ENCODE measurements around the gene MRPL9. TPM values are rescaled to one million over a fixed set of nuclear protein-coding genes. Genes with fewer than 3 reads are reported as not detected.

Gene MRPL9
- total RNA-seq, 1 experiment from 2014 or later, result 158 TPM

DNA sequence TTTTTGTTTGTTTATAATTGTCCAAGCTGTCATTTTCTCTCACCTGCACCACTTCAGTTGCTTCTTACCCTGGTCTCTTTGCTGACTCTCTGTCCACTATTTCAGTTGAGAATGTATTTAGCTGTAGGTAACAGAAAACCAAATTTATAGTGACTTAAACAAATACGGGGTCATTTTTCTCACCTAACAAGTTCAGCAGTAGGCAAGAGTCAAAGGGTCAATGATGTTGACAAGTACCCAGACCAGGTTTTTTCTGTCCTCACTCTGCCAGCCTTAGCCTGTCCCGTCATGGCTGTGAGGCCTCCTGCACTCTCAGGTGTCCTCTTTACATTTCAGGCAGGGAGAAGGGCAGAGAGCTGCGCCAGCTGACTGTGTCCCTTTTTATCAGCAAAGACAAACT is 30.2 kb downstream of the MRPL9 start:
- no peak overlapping the region for H3K4me3 ChIP-seq (ENCODE audit: insufficient read depth, low read depth, low read length)
- H3K36me3 ChIP-seq (replicated peaks; ENCODE audit: control insufficient read depth, insufficient read depth, low read length), result no peaks in the 10 kb centered on the region
- no peaks in the 10 kb centered on the region for H3K27me3 ChIP-seq (ENCODE audit: control insufficient read depth, insufficient read depth, low read length)
- DNase-seq, result no peak

DNA sequence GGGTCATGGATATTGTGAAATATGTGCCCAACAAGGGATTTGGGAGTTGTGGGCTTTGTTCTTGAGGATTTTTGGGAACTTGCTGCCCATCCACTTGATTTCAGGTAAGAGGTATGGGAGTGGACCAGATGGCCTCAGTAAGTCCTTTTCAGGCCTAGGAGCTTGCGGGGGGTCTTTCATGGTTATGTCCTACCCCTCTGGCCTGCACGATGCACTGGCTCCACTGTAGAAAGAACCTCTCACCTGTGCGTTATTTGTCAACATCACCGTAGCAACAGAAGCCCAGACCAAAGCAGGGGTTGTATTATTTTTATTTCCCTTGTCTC is 33.4 kb downstream of the MRPL9 start:
- no peaks in the 10 kb centered on the region for H3K36me3 ChIP-seq (replicated peaks; ENCODE audit: control insufficient read depth, insufficient read depth, low read length)
- no peak overlapping the region for H3K4me3 ChIP-seq (ENCODE audit: insufficient read depth, low read depth, low read length)
- H3K27me3 ChIP-seq (ENCODE audit: control insufficient read depth, insufficient read depth, low read length), result peaks cover 3% of the 10 kb centered on the region; the same call in 1 of the 2 replicates
- DNase-seq, result no peak

DNA sequence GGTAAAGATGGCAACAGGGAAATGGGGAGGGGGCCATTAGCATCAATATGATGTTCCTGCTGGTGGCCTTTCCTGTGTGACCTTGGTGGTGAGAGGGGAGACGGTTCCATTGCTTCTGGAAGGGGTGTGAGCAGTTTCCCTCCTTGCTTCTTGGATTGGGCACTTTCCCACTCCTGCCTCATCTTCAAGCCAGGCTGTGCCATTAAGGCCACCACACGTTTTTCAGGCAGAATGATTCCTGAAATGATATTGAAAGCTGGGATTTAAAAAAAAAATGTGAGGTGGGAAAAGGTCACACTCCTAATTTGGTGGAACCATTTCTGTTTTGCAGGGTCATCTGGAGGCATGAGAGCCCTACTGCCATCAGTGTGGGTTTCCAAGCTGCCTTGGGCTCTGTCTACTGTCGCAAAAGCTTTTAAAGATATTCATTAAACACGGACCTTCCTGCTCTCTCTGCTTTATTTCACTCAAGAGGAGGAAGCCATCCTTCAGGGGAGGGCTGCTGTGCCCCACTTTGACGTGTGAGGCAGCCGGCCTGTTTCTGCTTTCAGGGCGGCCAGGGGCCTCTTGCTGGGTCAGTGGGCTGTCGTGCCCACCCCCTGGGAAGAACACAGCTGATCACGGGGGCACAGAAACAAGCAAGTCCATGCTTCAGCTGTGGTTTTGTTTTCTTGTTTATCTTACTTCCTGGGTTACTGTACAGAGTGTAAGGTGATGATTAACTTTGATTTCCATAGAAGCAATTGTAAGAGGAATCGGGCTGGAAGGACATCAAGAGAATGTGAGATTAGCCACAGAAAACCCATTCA is 33.9 kb downstream of the MRPL9 start:
- H3K4me3 ChIP-seq (ENCODE audit: insufficient read depth, low read depth, low read length), result no peak overlapping the region
- no peak for DNase-seq
- H3K36me3 ChIP-seq (replicated peaks; ENCODE audit: control insufficient read depth, insufficient read depth, low read length), result no peaks in the 10 kb centered on the region
- peaks cover 3% of the 10 kb centered on the region; the same call in 1 of the 2 replicates for H3K27me3 ChIP-seq (ENCODE audit: control insufficient read depth, insufficient read depth, low read length)

DNA sequence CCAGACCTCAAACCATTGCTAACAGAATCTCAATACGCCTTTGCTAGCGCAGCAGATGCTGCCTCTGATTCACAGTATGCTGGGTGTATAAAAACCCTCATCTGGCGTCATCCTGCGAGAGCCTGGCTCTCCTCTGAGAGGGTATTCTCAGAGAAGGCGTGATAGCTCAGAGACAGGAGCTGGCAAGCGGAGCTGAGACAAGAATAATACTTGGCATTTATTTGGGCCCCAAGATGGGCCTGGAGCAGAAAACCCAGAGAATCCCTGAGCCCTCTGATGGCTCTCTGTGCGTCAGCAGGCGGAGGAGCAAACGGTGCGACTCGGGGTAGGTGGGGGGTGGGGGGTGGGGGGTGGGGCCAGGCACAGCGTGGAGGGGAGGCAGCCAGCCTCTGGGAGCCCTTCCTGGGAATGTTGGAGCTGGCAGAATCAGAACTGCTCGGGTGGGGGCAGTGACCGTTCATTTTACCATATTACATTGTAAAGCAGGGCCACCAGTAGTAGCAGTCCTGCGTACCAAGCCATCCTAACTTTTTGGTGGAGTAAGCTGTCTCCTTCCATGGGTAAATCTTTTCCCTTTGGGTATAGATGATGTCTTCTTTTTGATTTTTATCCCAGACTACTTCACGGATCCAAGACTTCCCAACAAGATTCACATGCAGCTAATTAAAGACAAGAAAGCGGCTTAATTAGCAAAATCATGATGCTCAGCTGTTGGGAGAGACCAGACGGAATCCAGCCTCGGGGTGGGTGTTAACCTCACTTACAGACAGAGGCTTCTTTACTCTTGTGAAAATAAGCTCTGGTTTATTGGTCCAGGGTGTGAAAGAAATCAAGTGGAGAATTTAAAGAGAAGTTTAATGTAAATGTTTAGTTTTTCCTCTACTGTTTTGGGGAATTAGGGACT is 34.9 kb downstream of the MRPL9 start:
- H3K27me3 ChIP-seq (ENCODE audit: control insufficient read depth, insufficient read depth, low read length), result peaks cover 6% of the 10 kb centered on the region
- H3K36me3 ChIP-seq (replicated peaks; ENCODE audit: control insufficient read depth, insufficient read depth, low read length), result no peaks in the 10 kb centered on the region
- peak; percentile 72 for DNase-seq
- no peak overlapping the region for H3K4me3 ChIP-seq (ENCODE audit: insufficient read depth, low read depth, low read length)

DNA sequence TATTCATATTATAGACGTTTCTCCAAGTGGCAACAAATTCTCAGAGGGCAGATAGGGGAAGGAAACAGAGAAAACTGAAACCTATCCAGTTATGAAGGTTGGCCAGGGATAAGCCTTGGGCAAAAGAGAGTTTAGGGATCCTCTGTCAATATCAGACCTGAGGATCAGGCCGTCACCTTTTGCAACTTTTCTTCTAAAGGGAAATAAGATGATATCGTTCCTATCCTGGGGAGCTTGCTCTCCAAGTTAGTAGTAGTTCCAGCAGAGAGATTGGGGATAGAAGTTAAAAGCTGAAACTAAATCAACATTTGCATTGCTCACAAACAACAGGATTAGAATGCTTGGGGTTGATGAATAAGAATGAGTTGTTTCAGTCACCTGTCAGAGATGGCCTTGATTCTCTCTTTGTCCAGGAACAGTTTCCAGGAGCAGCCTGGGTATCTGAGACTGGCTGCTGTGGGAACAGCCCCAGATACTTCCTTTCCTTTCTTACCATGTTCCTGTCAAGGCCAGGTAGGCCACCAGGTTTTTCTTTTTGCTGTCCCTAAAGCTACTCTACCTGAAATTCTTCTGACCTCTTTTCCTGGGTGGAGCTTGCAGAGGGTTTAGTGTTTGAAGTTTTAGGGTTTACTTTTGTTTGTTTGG is 39.4 kb downstream of the MRPL9 start:
- Histone ChIP-seq H3K4me3 (ENCODE audit: insufficient read depth, low read depth, low read length) (no peak overlapping the region), H3K27me3 (ENCODE audit: control insufficient read depth, insufficient read depth, low read length) (peaks cover 41% of the 10 kb centered on the region), H3K36me3 (replicated peaks; ENCODE audit: control insufficient read depth, insufficient read depth, low read length) (no peaks in the 10 kb centered on the region)
- no peak for DNase-seq

DNA sequence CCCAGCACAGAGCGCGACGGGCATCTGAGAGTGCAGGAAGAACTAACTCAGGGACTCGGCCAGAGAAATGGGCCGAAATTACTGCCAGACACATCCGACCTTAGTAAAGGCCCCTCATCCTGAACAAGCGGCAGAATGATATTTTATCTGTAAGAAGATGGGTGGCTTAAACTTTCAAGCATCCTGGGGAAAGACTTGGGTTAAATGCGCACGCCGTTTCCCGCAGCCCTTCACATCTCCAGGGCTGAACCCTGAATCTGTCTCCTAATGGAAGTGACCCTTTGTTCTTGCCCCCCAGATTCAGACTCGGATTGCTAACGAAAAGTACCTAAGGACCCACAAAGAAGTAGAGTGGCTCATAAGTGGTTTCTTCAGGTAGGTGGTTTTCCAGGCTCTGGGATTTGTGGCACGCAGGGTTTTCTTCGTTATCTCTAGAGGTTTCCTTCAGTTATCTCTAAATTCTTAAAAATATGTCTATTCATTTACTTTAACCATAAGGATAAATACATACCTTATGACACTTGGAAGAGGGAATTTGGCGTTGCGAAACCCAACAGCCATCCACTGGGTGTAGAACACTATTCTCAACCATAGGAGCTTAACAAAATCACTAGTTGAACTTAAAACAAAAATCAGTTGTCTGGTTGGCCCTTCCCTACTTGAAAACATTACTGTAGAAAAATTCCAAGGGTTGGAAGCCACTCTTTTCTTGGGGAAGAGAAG is 41.3 kb downstream of the MRPL9 start:
- DNase-seq, result no peak
- H3K27me3 ChIP-seq (ENCODE audit: control insufficient read depth, insufficient read depth, low read length), result peaks cover 56% of the 10 kb centered on the region
- H3K4me3 ChIP-seq (ENCODE audit: insufficient read depth, low read depth, low read length), result peak overlapping the region; percentile 41
- no peaks in the 10 kb centered on the region for H3K36me3 ChIP-seq (replicated peaks; ENCODE audit: control insufficient read depth, insufficient read depth, low read length)

DNA sequence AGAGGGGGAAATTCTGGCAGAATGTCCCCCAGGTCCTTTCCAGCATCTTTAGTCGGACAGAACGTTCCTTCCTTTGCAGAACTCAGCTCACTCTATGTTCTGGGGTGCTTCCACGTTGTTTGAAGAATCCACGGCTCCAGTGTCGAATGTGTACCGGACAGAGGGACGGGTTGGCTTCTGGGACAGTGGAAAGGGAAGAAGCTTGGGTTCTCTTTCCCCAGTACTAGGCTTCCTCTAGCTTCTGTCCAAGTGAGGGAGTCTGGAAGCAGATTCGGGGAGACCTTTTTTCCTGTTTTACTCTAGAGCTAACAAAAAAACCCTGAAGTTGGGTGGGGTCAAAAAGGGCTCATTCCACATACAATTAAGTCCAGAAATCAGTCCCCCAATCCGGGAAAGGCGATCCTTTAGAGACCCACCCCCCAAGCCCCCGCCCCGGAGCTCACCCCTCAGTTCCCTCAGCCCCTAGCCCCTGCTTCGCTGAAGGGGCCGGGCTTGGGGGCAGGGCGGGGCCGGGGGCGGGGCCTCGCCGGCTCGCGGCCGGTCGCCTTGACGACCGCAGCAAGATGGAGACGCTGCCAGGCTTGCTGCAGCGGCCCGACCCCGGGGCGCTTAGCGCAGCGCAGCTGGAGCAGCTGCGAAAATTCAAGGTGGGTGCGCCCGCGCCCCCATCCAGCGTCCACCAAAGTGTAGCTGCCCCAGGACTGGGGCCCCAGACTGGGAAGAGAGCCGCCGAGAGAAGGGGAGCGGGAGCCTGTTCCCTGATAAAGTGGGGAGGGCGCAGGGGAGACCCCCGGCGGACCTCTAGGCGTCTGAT is 42.1 kb downstream of the MRPL9 start, which contains the start of gene RIIAD1:
TSS of gene RIIAD1 (plus strand) at position 549 of the 814 bp plus-strand sequence. CDS start at position 564, 15 bp downstream.
- peak; percentile 98 for DNase-seq
- peaks cover 56% of the 10 kb centered on the region for H3K27me3 ChIP-seq (ENCODE audit: control insufficient read depth, insufficient read depth, low read length)
- peak within 1 kb of the TSS; percentile 41 for H3K4me3 ChIP-seq (ENCODE audit: insufficient read depth, low read depth, low read length)
- H3K36me3 ChIP-seq (replicated peaks; ENCODE audit: control insufficient read depth, insufficient read depth, low read length), result no peaks in the 10 kb centered on the region

DNA sequence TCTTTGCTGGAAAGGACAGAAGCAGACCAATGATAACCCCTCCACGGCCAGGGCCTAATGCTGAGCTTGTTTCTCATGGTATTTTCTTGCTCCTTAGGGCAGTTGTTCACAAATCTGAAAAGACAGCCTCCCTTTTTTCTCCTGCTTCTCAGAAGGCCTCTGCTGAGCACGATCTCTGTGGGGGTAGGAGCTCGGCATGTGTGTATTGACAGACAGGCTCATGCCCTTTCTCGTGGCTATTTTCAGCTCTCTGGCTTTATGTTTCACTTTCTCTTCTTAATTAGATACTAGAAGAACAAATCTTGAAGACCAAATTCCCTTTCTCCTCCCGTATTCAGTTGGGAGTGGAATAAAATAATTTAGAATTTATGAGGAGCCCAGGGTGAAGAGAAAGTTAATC is 42.7 kb downstream of the MRPL9 start:
- Histone ChIP-seq H3K36me3 (replicated peaks; ENCODE audit: control insufficient read depth, insufficient read depth, low read length) (no peaks in the 10 kb centered on the region), H3K27me3 (ENCODE audit: control insufficient read depth, insufficient read depth, low read length) (peaks cover 59% of the 10 kb centered on the region), H3K4me3 (ENCODE audit: insufficient read depth, low read depth, low read length) (no peak overlapping the region)
- DNase-seq, result no peak

DNA sequence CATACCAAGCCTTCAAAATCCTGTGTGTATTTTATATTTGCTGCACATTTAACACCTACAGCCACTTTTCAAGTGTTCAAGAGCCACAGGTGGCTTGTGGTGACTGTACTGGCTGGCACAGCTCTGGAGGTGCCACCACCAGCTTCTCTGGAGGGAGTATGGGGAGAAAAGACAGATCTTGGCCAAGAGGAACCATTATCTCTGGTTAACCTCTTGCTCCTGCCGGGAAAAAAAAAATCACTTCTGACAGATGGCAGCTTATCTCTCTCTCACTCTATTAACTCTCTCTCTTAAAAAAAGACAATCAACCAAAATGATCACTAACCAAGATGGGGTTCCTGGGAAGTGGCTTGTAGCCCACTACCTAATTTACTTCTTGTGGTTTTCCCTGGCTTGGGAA is 43.2 kb downstream of the MRPL9 start:
- peak; percentile 14 for DNase-seq
- Histone ChIP-seq H3K4me3 (ENCODE audit: insufficient read depth, low read depth, low read length) (no peak overlapping the region), H3K27me3 (ENCODE audit: control insufficient read depth, insufficient read depth, low read length) (peaks cover 59% of the 10 kb centered on the region), H3K36me3 (replicated peaks; ENCODE audit: control insufficient read depth, insufficient read depth, low read length) (no peaks in the 10 kb centered on the region)

DNA sequence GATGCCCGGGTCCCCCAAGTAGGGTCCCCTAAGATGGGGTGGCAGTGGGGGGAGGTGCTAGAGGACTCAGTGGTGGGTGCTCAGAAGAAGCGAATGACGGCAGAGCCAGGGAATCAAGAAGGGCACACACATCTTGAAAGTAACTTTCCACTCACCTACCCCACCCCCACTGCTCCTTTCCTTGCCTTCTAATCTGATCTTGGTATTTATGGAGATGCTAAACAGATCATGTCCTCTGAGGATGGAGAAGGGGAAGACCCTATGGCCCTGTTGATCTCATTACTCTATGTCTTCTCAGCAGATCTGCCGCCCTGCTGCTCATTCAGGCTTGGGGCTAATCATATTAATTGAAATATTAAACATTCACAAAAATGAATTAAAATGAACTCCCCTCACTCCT is 44.6 kb downstream of the MRPL9 start:
- no peak overlapping the region for H3K4me3 ChIP-seq (ENCODE audit: insufficient read depth, low read depth, low read length)
- H3K36me3 ChIP-seq (replicated peaks; ENCODE audit: control insufficient read depth, insufficient read depth, low read length), result no peaks in the 10 kb centered on the region
- H3K27me3 ChIP-seq (ENCODE audit: control insufficient read depth, insufficient read depth, low read length), result peaks cover 55% of the 10 kb centered on the region
- no peak for DNase-seq

DNA sequence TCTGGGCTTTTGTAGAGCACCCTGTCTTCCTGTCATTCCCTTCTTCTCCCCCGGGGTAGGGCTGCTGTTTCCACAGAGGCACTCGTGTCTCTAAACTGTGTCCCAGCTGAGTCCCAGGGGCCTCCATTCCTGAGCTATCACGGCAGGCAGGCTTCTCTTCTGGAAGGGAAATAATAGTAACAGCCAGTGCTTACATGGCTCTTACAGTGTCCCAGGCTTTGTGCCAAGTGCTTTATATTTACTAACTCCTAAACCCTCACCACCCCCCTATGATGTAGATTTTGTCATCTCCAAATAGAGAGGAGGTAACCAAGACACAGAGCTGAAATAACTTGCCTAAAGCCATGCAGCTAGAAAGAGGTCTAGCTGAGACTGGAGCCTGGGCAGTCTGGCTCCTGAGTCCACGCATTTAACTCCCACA is 45.3 kb downstream of the MRPL9 start:
- Histone ChIP-seq H3K4me3 (ENCODE audit: insufficient read depth, low read depth, low read length) (no peak overlapping the region), H3K36me3 (replicated peaks; ENCODE audit: control insufficient read depth, insufficient read depth, low read length) (no peaks in the 10 kb centered on the region), H3K27me3 (ENCODE audit: control insufficient read depth, insufficient read depth, low read length) (peaks cover 55% of the 10 kb centered on the region)
- DNase-seq, result no peak

DNA sequence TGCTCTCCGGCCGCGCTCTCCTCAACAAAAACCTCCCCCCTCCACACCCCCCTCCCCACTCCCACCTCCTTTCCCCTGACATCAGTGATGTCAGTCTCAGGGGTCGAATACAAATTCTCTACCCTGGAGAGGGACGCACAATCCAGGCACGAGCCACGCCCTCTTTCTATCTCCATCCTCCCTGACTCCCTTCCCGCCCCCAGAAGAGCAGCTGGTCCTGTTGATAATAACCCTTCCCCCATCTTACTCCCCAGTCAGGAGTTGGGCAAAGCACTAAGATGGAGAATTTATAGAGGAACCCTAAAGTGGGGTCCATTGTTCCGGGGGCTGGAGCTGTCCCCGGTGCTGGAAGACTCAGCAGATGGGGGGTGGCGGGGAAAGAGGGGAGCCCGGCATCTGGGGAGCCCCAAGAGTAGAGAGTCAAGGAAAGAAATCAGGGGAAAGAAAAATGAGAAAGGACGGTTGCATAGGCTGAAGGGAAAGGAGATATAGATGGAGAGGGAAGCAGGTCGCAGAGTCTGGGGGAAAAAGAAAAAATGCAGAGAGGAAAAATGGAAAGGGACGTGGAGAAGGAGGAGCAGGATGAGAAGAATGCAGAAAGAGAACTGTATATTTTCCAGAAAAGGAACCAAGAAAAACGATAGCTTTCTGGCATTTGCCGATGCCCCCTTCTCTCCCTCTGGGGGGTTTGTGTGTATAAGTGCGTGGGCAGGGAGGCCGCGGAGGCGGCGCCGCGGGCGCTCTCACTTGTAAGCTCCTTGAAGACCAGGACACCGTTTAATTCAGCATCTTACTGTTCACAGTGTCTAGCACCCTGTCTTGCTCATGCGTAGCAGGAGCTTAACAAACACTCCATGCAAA is 46.3 kb downstream of the MRPL9 start, which contains the start of gene CELF3:
TSS of gene CELF3 (minus strand) at position 33 of the 861 bp plus-strand sequence. CDS start 783 bp downstream, outside the sequence.
- peaks cover 46% of the 10 kb centered on the region for H3K27me3 ChIP-seq (ENCODE audit: control insufficient read depth, insufficient read depth, low read length)
- H3K4me3 ChIP-seq (ENCODE audit: insufficient read depth, low read depth, low read length), result peak within 1 kb of the TSS; percentile 28; the same call in 1 of the 2 replicates

DNA sequence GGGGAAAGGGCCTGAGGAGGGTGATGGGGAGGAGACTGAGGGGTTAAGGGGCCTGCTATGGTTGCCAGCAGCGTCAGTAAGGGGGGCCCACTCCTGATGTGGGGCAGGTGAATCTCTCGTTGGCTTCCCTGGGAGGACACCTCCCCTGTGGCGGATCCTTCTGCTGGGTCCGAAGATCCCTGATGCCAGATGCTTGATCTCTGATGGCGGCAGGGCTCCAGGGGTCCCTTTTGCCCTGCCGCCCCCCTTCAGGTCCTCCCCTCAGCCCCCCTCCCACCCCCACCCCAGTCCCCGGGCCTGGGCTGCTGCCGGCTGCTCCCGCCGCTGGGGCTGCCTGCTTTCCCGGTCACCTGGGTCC is 46.9 kb downstream of the MRPL9 start:
- H3K27me3 ChIP-seq (ENCODE audit: control insufficient read depth, insufficient read depth, low read length), result peaks cover 40% of the 10 kb centered on the region
- H3K36me3 ChIP-seq (replicated peaks; ENCODE audit: control insufficient read depth, insufficient read depth, low read length), result no peaks in the 10 kb centered on the region
- DNase-seq, result no peak
- peak overlapping the region; percentile 28; the same call in 1 of the 2 replicates for H3K4me3 ChIP-seq (ENCODE audit: insufficient read depth, low read depth, low read length)

More for the DNA sequence above, 46.3 kb downstream of the MRPL9 start, which contains the start of gene CELF3:
- no peaks in the 10 kb centered on the region for H3K36me3 ChIP-seq (replicated peaks; ENCODE audit: control insufficient read depth, insufficient read depth, low read length)
- peak; percentile 93 for DNase-seq
